HG03025 (cell line): ENCODE results near the gene TLE2.
A peak's percentile ranks its signal among the peaks of the same experiment; 100 is the strongest.
"Not testable (repeated sequence)": the region's sequence is repeated elsewhere in the genome, so short reads cannot be mapped to it uniquely, and the experiment has no call there.

Experiments
- ATAC-seq: cut with Tn5 transposase; IDR thresholded peaks from one replicate; pipeline ENCODE4 v1.9.1; 2021; ENCODE audit warnings: mild to moderate bottlenecking, moderate library complexity; ENCODE audit not compliant: unreplicated experiment, low FRiP score

The TLE2 gene

GRCh38 chr19:2988568-2988967 lies 40.5 kb downstream of the TLE2 start:
- no peak for ATAC-seq

- no peak for ATAC-seq
Observed at GRCh38 chr19:2987797-2988196, 41.3 kb downstream of the TLE2 start.

GRCh38 chr19:2986951-2987524 lies 42.0 kb downstream of the TLE2 start:
- ATAC-seq: no peak

GRCh38 chr19:2984215-2984528 lies 44.9 kb downstream of the TLE2 start:
- no peak for ATAC-seq

- no peak for ATAC-seq
Observed at GRCh38 chr19:2983351-2984214, 45.5 kb downstream of the TLE2 start.

GRCh38 chr19:2982983-2983350 lies 46.1 kb downstream of the TLE2 start:
- ATAC-seq: no peak

GRCh38 chr19:2982561-2982960 lies 46.5 kb downstream of the TLE2 start:
- ATAC-seq: no peak

- no peak for ATAC-seq
Observed at GRCh38 chr19:2981898-2982297, 47.2 kb downstream of the TLE2 start.

GRCh38 chr19:2978772-2979171 lies 50.3 kb downstream of the TLE2 start:
- no peak for ATAC-seq

GRCh38 chr19:2978166-2978767 lies 50.8 kb downstream of the TLE2 start:
- ATAC-seq: no peak

- ATAC-seq: no peak
Observed at GRCh38 chr19:2977746-2978138, 51.3 kb downstream of the TLE2 start.

GRCh38 chr19:2977001-2977745 lies 51.9 kb downstream of the TLE2 start, which contains the start of gene TLE6:
TSS of gene TLE6 (plus strand) at chr19:2977564. CDS start at chr19:2978234, 670 bp downstream.
- peak; percentile 88 for ATAC-seq

GRCh38 chr19:2976609-2977000 lies 52.5 kb downstream of the TLE2 start:
- no peak for ATAC-seq

- no peak for ATAC-seq
Observed at GRCh38 chr19:2974342-2975041, 54.6 kb downstream of the TLE2 start.

GRCh38 chr19:2973229-2973628 lies 55.9 kb downstream of the TLE2 start:
- ATAC-seq: no peak

- ATAC-seq: no peak
Observed at GRCh38 chr19:2970201-2970835, 58.8 kb downstream of the TLE2 start.

- no peak for ATAC-seq
Observed at GRCh38 chr19:2969104-2969504, 60.0 kb downstream of the TLE2 start.

- ATAC-seq: no peak
Observed at GRCh38 chr19:2967972-2968371, 61.1 kb downstream of the TLE2 start.

- no peak for ATAC-seq
Observed at GRCh38 chr19:2964874-2965273, 64.2 kb downstream of the TLE2 start.

GRCh38 chr19:2963631-2964030 lies 65.4 kb downstream of the TLE2 start:
- not testable (repeated sequence) for ATAC-seq
